ENCODE results near the gene HIVEP1. TPM values are rescaled to one million over a fixed set of nuclear protein-coding genes. Genes with fewer than 3 reads are reported as not detected.

Gene HIVEP1
- polyA plus RNA-seq, 1 of the 3 experiments (the other 2 are of a cell fraction): 7.7 TPM

DNA sequence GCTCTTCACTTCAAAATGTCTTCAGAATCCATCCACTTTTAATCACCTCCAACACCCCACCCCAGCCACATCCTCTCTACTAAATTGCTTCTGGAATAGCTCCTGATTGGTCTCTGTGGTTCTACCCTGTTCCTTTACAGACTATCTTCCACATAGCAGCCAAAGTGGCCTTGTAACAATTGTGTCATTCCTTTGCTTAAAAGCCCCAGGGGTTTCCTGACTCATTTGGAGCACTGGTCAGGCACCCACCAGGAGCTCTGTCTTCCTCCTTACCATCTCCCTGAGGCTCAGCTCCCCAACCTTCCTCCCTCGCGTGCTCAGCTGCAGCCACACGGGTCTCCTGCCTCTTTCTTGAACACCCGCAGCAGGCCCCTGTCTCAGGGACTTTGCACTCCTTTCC, 126.8 kb downstream of the HIVEP1 start:
- ChIA-PET POLR2A (no interaction called here), CTCF (no interaction called here)
- WGBS (ENCODE audit: low lambda C conversion rate): 96% methylated on average over 4 of the region's 4 CpGs
- peaks cover 2 to 20% of the 10 kb centered on the region in 2 experiments; a peak in 3 of 4 replicates for H3K4me1 ChIP-seq (ENCODE audit: control insufficient read depth in 1 of 2, insufficient read depth in 2 of 2, low read depth in 1 of 2, low read length in 1 of 2)
- peaks cover 10 to 31% of the 10 kb centered on the region in 2 experiments for H3K36me3 ChIP-seq (replicated peaks in 1 of 2; ENCODE audit: control insufficient read depth in 1 of 2, insufficient read depth in 2 of 2, low read length in 1 of 2)
- H4K20me1 ChIP-seq (ENCODE audit: insufficient read depth): no peaks in the 10 kb centered on the region
- H3K9me3 ChIP-seq: no peaks in the 10 kb centered on the region
- no peak overlapping the region for H3K4me2 ChIP-seq
- no peak overlapping the region for H3K27ac ChIP-seq (ENCODE audit: low read depth in 2 of 2, low read length in 1 of 2)
- no peaks in the 10 kb centered on the region for H3K79me2 ChIP-seq (ENCODE audit: insufficient read depth)
- H3K4me3 ChIP-seq (ENCODE audit: low read depth in 2 of 2, low read length in 1 of 2): no peak overlapping the region
- no peak for DNase-seq
- no peak overlapping the region for H2AFZ ChIP-seq (ENCODE audit: low read depth)
- peaks cover 4% of the 10 kb centered on the region for H3F3A ChIP-seq (replicated peaks; ENCODE audit: insufficient read depth)
- no peaks in the 10 kb centered on the region for H3K27me3 ChIP-seq (ENCODE audit: insufficient read depth)
- no peaks in the 10 kb centered on the region for H3K9me2 ChIP-seq
- TF ChIP-seq ELF1 (IDR thresholded peaks at IDR 0.05) (no peak), NRF1 (IDR thresholded peaks at IDR 0.05; ENCODE audit: low read depth, low read length) (no peak), EP300 (IDR thresholded peaks at IDR 0.05; ENCODE audit: borderline replicate concordance in 1 of 2, low read depth in 1 of 2, low read length in 1 of 2) (no peak), TAF1 (IDR thresholded peaks at IDR 0.05; ENCODE audit: borderline replicate concordance, low read depth, low read length) (no peak), YY1 (IDR thresholded peaks at IDR 0.05; ENCODE audit: low read depth) (no peak), EZH2phosphoT487 (IDR thresholded peaks at IDR 0.05; ENCODE audit: borderline replicate concordance, low read depth) (no peak), FOSL2 (IDR thresholded peaks at IDR 0.05; ENCODE audit: borderline replicate concordance, low read depth) (no peak), RCOR1 (IDR thresholded peaks at IDR 0.05; ENCODE audit: low read length) (no peak)
- TF ChIP-seq, protein P1, sequence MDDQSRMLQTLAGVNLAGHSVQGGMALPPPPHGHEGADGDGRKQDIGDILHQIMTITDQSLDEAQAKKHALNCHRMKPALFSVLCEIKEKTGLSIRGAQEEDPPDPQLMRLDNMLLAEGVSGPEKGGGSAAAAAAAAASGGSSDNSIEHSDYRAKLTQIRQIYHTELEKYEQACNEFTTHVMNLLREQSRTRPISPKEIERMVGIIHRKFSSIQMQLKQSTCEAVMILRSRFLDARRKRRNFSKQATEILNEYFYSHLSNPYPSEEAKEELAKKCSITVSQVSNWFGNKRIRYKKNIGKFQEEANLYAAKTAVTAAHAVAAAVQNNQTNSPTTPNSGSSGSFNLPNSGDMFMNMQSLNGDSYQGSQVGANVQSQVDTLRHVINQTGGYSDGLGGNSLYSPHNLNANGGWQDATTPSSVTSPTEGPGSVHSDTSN (IDR thresholded peaks at IDR 0.05): no peak
- TF ChIP-seq, protein P2, sequence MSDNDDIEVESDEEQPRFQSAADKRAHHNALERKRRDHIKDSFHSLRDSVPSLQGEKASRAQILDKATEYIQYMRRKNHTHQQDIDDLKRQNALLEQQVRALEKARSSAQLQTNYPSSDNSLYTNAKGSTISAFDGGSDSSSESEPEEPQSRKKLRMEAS (IDR thresholded peaks at IDR 0.05; ENCODE audit: low read depth): no peak
- TF ChIP-seq, protein P3, sequence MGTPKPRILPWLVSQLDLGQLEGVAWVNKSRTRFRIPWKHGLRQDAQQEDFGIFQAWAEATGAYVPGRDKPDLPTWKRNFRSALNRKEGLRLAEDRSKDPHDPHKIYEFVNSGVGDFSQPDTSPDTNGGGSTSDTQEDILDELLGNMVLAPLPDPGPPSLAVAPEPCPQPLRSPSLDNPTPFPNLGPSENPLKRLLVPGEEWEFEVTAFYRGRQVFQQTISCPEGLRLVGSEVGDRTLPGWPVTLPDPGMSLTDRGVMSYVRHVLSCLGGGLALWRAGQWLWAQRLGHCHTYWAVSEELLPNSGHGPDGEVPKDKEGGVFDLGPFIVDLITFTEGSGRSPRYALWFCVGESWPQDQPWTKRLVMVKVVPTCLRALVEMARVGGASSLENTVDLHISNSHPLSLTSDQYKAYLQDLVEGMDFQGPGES (IDR thresholded peaks at IDR 0.05; ENCODE audit: low read depth, low read length): no peak
- TF ChIP-seq, protein P4, sequence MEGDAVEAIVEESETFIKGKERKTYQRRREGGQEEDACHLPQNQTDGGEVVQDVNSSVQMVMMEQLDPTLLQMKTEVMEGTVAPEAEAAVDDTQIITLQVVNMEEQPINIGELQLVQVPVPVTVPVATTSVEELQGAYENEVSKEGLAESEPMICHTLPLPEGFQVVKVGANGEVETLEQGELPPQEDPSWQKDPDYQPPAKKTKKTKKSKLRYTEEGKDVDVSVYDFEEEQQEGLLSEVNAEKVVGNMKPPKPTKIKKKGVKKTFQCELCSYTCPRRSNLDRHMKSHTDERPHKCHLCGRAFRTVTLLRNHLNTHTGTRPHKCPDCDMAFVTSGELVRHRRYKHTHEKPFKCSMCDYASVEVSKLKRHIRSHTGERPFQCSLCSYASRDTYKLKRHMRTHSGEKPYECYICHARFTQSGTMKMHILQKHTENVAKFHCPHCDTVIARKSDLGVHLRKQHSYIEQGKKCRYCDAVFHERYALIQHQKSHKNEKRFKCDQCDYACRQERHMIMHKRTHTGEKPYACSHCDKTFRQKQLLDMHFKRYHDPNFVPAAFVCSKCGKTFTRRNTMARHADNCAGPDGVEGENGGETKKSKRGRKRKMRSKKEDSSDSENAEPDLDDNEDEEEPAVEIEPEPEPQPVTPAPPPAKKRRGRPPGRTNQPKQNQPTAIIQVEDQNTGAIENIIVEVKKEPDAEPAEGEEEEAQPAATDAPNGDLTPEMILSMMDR (IDR thresholded peaks at IDR 0.05): no peak
- TF ChIP-seq, protein P5, sequence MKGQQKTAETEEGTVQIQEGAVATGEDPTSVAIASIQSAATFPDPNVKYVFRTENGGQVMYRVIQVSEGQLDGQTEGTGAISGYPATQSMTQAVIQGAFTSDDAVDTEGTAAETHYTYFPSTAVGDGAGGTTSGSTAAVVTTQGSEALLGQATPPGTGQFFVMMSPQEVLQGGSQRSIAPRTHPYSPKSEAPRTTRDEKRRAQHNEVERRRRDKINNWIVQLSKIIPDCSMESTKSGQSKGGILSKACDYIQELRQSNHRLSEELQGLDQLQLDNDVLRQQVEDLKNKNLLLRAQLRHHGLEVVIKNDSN (IDR thresholded peaks at IDR 0.05; ENCODE audit: borderline replicate concordance, low read depth): no peak
- H3K9ac ChIP-seq: no peak overlapping the region

All from SK-N-SH (cell line).